Testis (tissue), 3 donors: ENCODE data around the gene FGF19. TPM values are rescaled to one million over a fixed set of nuclear protein-coding genes. Genes with fewer than 3 reads are reported as not detected.

Experiments
- DNase-seq: peaks from one replicate; pipeline ENCODE4 v3.0.0-alpha.2; 2019
- H3K27ac ChIP-seq, 2 donors: fragments of 200-600 bp; sonication (generic); one replicate each; pipeline ENCODE4 v1.5.1; 2019
- H3K27me3 ChIP-seq: fragments of 200-600 bp; sonication (generic); one replicate; pipeline ENCODE4 v1.5.1; 2019
- H3K36me3 ChIP-seq: fragments of 200-600 bp; sonication (generic); one replicate; pipeline ENCODE4 v1.5.1; 2017; ENCODE audit warnings: low read depth; ENCODE audit errors: missing control alignments
- H3K4me1 ChIP-seq: fragments of 200-600 bp; sonication (generic); one replicate; pipeline ENCODE4 v1.5.1; 2019
- H3K4me3 ChIP-seq, 2 donors: fragments of 200-600 bp; sonication (generic); one replicate each; pipeline ENCODE4 v1.5.1; 2017 to 2019
- H3K9me3 ChIP-seq: fragments of 200-600 bp; sonication (generic); one replicate; pipeline ENCODE4 v1.5.1; 2017
- POLR2A ChIP-seq: fragments of 450-650 bp; IDR thresholded peaks from one replicate; pipeline ENCODE4 v1.6.1; 2017; ENCODE audit warnings: antibody characterized with exemption, mild to moderate bottlenecking, moderate library complexity
- WGBS, 2 donors: methylation state at CpG; one replicate each; pipeline ENCODE4 v1.1.5; 2018; 5-methylcytosine and 5-hydroxymethylcytosine counted together
- intact Hi-C: fragments of 100-400 bp; cut with DNase I; formaldehyde crosslinking; loops from one replicate; pipeline ENCODE4 v1.15.1; 2023; ENCODE audit warnings: low total_unique reads
- polyA plus RNA-seq: library from polyadenylated mRNA; stranded (reverse); fragments of 350-450 nt; fragmentation: Illumina TruSeq; extraction: RNeasy Lipid Tissue Mini Kit (QIAGEN cat#74804); gene quantifications from one replicate; pipeline ENCODE4 v1.2.3, GENCODE V29; 2014; ENCODE audit warnings: low read depth, low replicate concordance; ENCODE audit not compliant: insufficient read depth
- total RNA-seq, 2 donors: library from RNA; depleted of rRNA; stranded (reverse); fragments of >200 nt; gene quantifications; one replicate each; pipeline ENCODE4 v1.2.3, GENCODE V29; 2016
- TF ChIP-seq, protein P1 (sequence below), 3 experiments: fragments of 450-650 bp in 2 of 3; fragments of 200-600 bp in 1 of 3; sonication (generic) in 1 of 3; IDR thresholded peaks; one replicate each; pipeline ENCODE4 v1.5.1; 2016 to 2019; ENCODE audit warnings: antibody characterized with exemption in 3 of 3, mild to moderate bottlenecking in 2 of 3, moderate library complexity in 1 of 3

The FGF19 gene
- total and polyA plus RNA-seq, 3 donors from 2014 or later = 0.31 to 0.37 (median 0.31) TPM

DNA sequence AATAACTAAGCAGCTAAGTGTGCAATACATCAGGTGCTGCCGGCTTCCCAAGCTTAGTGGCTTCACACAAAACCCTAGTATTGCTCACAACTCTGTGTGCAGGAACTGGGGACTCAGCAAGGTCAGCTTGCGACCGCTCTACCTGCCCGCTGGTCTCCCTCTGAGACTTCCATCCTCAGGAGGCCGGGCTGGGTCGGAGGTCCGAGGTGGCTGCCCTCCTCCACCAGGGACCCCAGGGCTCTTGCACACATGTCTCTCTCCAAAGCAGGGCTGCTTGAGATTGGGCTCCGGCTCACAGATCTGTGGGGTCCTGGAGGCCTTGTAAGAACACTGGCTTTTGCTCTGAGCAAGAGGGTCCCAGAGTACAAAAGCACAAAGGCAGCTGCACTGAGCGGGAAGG, 25.4 kb upstream of the FGF19 start:
- no peak overlapping the region for H3K27ac ChIP-seq
- H3K4me3 ChIP-seq = no peak overlapping the region
- H3K36me3 ChIP-seq = no peaks in the 10 kb centered on the region
- H3K4me1 ChIP-seq = no peaks in the 10 kb centered on the region
- intact Hi-C loops = no loop called here
- 89 to 100% methylated on average over 1 to 9 of the region's 9 CpGs for WGBS, 2 donors
- TF ChIP-seq, protein P1, sequence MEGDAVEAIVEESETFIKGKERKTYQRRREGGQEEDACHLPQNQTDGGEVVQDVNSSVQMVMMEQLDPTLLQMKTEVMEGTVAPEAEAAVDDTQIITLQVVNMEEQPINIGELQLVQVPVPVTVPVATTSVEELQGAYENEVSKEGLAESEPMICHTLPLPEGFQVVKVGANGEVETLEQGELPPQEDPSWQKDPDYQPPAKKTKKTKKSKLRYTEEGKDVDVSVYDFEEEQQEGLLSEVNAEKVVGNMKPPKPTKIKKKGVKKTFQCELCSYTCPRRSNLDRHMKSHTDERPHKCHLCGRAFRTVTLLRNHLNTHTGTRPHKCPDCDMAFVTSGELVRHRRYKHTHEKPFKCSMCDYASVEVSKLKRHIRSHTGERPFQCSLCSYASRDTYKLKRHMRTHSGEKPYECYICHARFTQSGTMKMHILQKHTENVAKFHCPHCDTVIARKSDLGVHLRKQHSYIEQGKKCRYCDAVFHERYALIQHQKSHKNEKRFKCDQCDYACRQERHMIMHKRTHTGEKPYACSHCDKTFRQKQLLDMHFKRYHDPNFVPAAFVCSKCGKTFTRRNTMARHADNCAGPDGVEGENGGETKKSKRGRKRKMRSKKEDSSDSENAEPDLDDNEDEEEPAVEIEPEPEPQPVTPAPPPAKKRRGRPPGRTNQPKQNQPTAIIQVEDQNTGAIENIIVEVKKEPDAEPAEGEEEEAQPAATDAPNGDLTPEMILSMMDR (IDR thresholded peaks at IDR 0.05) = no peak
- no peak for TF ChIP-seq POLR2A
- H3K27me3 ChIP-seq = no peaks in the 10 kb centered on the region
- no peak for DNase-seq
- no peaks in the 10 kb centered on the region for H3K9me3 ChIP-seq

DNA sequence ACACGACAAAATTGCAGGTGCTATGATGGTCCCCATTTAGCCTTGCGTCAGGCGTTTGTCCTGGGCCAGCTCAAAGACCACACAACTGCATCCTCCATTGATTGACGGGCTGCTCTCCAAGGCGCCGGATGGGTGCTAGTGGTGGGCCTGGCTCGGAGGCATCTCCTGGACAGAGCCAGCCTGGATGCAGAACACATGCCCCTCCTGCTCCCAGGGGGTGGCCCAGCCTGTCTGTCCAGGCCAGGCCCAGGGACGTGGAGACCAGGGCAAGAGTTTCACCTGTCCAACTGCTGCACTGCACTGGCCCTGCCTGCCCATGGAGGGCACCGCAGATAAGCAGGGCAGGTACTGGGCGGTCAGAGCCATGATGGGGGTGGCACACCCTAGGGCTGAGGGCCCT, 23.4 kb upstream of the FGF19 start:
- intact Hi-C loops = no loop called here
- H3K9me3 ChIP-seq = no peaks in the 10 kb centered on the region
- no peak overlapping the region for H3K27ac ChIP-seq
- no peaks in the 10 kb centered on the region for H3K27me3 ChIP-seq
- H3K36me3 ChIP-seq = no peaks in the 10 kb centered on the region
- no peaks in the 10 kb centered on the region for H3K4me1 ChIP-seq
- H3K4me3 ChIP-seq = no peak overlapping the region
- DNase-seq = no peak
- TF ChIP-seq, protein P1 (IDR thresholded peaks at IDR 0.05) = no peak
- TF ChIP-seq POLR2A = no peak
- 85 to 92% methylated on average over 8 to 10 of the region's 10 CpGs for WGBS, 2 donors

DNA sequence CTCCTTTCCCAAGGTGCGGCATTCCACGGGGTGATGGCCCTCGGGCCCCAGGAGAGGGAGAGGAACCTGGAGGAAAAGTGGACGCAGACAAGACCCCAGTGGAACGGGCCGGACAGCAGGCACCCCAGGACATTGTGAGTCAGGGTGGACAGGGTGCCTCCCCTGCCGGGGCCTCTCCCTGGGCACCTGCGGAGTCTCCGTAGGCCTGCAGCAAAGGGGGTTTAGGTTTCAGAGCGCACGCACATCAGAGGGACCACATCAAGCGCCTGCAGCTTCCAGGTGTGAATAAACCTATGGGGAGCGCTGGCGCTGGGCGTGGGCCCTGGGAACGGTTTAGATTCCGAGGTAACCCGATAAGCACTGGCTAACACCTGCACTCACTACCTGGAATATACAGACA, 22.7 kb upstream of the FGF19 start:
- Histone ChIP-seq H3K27ac (no peak overlapping the region), H3K4me1 (no peaks in the 10 kb centered on the region), H3K9me3 (no peaks in the 10 kb centered on the region), H3K27me3 (no peaks in the 10 kb centered on the region), H3K4me3 (no peak overlapping the region), H3K36me3 (no peaks in the 10 kb centered on the region)
- no peak for DNase-seq
- intact Hi-C loops = no loop called here
- TF ChIP-seq, protein P1 (IDR thresholded peaks at IDR 0.05) = no peak
- no peak for TF ChIP-seq POLR2A
- 58 to 70% methylated on average over 8 to 18 of the region's 18 CpGs for WGBS, 2 donors

DNA sequence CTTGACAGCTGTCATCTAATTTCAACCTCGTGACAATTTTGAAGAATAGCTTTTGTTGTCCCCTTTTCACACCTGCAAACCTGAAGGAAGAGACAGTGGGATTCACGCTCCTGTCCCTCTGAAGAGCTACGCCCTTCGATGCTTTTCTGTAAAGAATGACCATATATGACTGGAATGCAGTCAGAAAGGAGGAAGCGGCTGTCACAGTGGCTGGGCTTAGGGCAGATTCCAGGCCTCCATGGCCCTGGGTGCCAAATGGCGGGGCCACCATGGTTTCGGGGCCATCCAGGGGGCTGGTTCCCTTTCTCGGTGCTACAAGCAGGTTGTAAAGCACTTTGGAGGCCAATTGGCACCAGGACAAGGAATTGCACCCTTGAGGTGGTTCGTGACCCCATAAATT, 22.2 kb upstream of the FGF19 start:
- no peaks in the 10 kb centered on the region for H3K36me3 ChIP-seq
- no peaks in the 10 kb centered on the region for H3K27me3 ChIP-seq
- no peak for TF ChIP-seq POLR2A
- TF ChIP-seq, protein P1 (IDR thresholded peaks at IDR 0.05) = no peak

DNA sequence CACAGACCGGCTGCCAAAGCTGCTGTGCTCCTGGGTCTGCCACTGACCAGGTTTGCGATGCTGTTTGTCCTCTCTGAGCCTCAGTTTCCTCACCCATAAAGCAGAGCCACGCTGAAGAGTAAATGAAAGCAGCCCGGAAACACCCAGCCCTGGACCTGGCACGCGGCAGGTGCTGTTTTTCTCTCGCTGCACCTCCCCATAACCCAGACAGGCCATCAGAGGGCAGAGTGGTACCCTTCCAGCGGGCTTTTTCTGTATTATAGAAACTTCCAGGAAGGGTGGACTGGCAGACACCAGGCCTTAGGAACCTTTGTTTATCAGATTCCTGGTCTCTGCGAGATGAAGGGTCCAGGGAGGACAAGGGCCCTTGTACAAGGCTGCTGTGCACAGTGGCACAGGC, 17.9 kb upstream of the FGF19 start:
- Histone ChIP-seq H3K4me1 (peaks cover 3% of the 10 kb centered on the region), H3K36me3 (no peaks in the 10 kb centered on the region), H3K9me3 (no peaks in the 10 kb centered on the region), H3K27ac (no peak overlapping the region), H3K4me3 (no peak overlapping the region), H3K27me3 (no peaks in the 10 kb centered on the region)
- intact Hi-C loops = no loop called here
- no peak for DNase-seq
- WGBS, 2 donors = 52 to 77% methylated on average over 9 of the region's 9 CpGs
- TF ChIP-seq POLR2A = no peak
- TF ChIP-seq, protein P1 (IDR thresholded peaks at IDR 0.05) = no peak

More for the DNA sequence above, 22.2 kb upstream of the FGF19 start:
- intact Hi-C loops = no loop called here
- 53 to 59% methylated on average over 6 to 9 of the region's 9 CpGs for WGBS, 2 donors
- Histone ChIP-seq H3K27ac (no peak overlapping the region), H3K4me1 (peaks cover 2% of the 10 kb centered on the region), H3K4me3 (no peak overlapping the region), H3K9me3 (no peaks in the 10 kb centered on the region)
- no peak for DNase-seq
